B cell (primary cell): ENCODE data around the gene BTAF1. TPM values are rescaled to one million over a fixed set of nuclear protein-coding genes. Genes with fewer than 3 reads are reported as not detected.

Experiments used
- ATAC-seq: fragments of 200-7000 bp; cut with Tn5 transposase; one replicate; pipeline ENCODE4 v1.10.0; 2021; ENCODE audit warnings: low read depth, mild to moderate bottlenecking, moderate number of reproducible peaks, moderate library complexity
- CTCF ChIA-PET: fragments of 350-600 bp; sonication (Branson Sonifier 250); formaldehyde crosslinking; loops from one replicate; lab custom pipeline; 2021; ENCODE audit warnings: antibody characterized with exemption, inconsistent platforms; lab: Charles Lee
- POLR2A ChIA-PET: fragments of 350-600 bp; sonication (Branson Sonifier 250); formaldehyde crosslinking; loops from one replicate; lab custom pipeline; 2021; ENCODE audit warnings: antibody characterized with exemption; lab: Charles Lee
- DNase-seq: peaks from one replicate; pipeline ENCODE4 v3.0.0; 2013
- H2AFZ ChIP-seq: 2 replicates; pipeline ENCODE4 v1.6.1; 2012; ENCODE audit warnings: mild to moderate bottlenecking, low read depth, low read length; ENCODE audit not compliant: insufficient read depth, poor library complexity, severe bottlenecking
- H3K27ac ChIP-seq, 2 donors: 1 replicate in 1 of 2; 2 replicates in 1 of 2; pipeline ENCODE4 v1.5.1; 2012 to 2013; ENCODE audit warnings: low read length in 2 of 2, mild to moderate bottlenecking in 2 of 2, moderate library complexity in 1 of 2
- H3K27me3 ChIP-seq, 4 experiments: fragments of 200-600 bp in 1 of 4; sonication (generic) in 1 of 4; replicated peaks in 1 of 4; 1 replicate in 2 of 4; 2 replicates in 2 of 4; pipeline versions ENCODE4 v1.6.1 to v1.7.0; 2013 to 2016; ENCODE audit warnings: low read length in 3 of 4, mild to moderate bottlenecking in 2 of 4, mixed read lengths in 1 of 4, moderate library complexity in 1 of 4; ENCODE audit not compliant: insufficient read depth in 4 of 4, control insufficient read depth in 3 of 4; ENCODE audit errors: control extremely low read depth in 1 of 4
- H3K36me3 ChIP-seq, 2 experiments: replicated peaks in 1 of 2; 1 replicate in 1 of 2; 2 replicates in 1 of 2; pipeline versions ENCODE4 v1.6.1 to v1.7.1; 2013; ENCODE audit warnings: low read length in 1 of 2; ENCODE audit not compliant: insufficient read depth in 2 of 2, control insufficient read depth in 1 of 2; ENCODE audit errors: control extremely low read depth in 1 of 2, extremely low read depth in 1 of 2
- H3K4me1 ChIP-seq, 2 donors: fragments of 200-600 bp in 1 of 2; sonication (generic) in 1 of 2; 1 replicate in 1 of 2; 2 replicates in 1 of 2; pipeline versions ENCODE4 v1.5.1 to v1.6.1; 2013 to 2017; ENCODE audit warnings: low read length in 2 of 2; ENCODE audit not compliant: control insufficient read depth in 2 of 2, insufficient read depth in 2 of 2
- H3K4me2 ChIP-seq: replicated peaks from 2 replicates; pipeline ENCODE3; 2012; ENCODE audit warnings: mild to moderate bottlenecking, low read depth, low read length; ENCODE audit not compliant: poor library complexity, severe bottlenecking
- H3K4me3 ChIP-seq, 5 experiments: fragments of 200-600 bp in 1 of 5; sonication (generic) in 1 of 5; 1 replicate in 3 of 5; 2 replicates in 2 of 5; pipeline versions ENCODE4 v1.5.1 to v1.7.0; 2011 to 2016; ENCODE audit warnings: low read length in 4 of 5, mild to moderate bottlenecking in 4 of 5, low read depth in 2 of 5, control low read depth in 1 of 5, moderate library complexity in 1 of 5; ENCODE audit not compliant: insufficient read depth in 1 of 5; ENCODE audit errors: control extremely low read depth in 1 of 5, extremely low read depth in 1 of 5
- H3K79me2 ChIP-seq: fragments of 200-600 bp; sonication (generic); one replicate; pipeline ENCODE4 v1.6.0; 2016; ENCODE audit warnings: low read length; ENCODE audit not compliant: control insufficient read depth, insufficient read depth
- H3K9ac ChIP-seq: fragments of 200-600 bp; sonication (generic); 2 replicates; pipeline ENCODE4 v1.6.1; 2017; ENCODE audit warnings: mild to moderate bottlenecking, low read length, moderate library complexity
- H3K9me3 ChIP-seq, 3 donors: one replicate each; pipeline versions ENCODE4 v1.6.1 to v1.7.1; 2013; ENCODE audit warnings: low read length in 2 of 3; ENCODE audit not compliant: control insufficient read depth in 2 of 3, insufficient read depth in 1 of 3; ENCODE audit errors: control extremely low read depth in 1 of 3
- H4K20me1 ChIP-seq: 2 replicates; pipeline ENCODE4 v1.6.0; 2012; ENCODE audit warnings: mild to moderate bottlenecking, low read length; ENCODE audit not compliant: insufficient read depth, control insufficient read depth, poor library complexity, severe bottlenecking
- H3K27ac Mint-ChIP-seq: one replicate; pipeline ENCODE4 v1.8.0; 2021; ENCODE audit warnings: mixed read lengths
- H3K27me3 Mint-ChIP-seq: one replicate; pipeline ENCODE4 v1.8.0; 2021; ENCODE audit warnings: mixed read lengths
- H3K4me1 Mint-ChIP-seq: one replicate; pipeline ENCODE4 v1.8.0; 2021; ENCODE audit warnings: mixed read lengths
- H3K4me3 Mint-ChIP-seq: one replicate; pipeline ENCODE4 v1.8.0; 2021; ENCODE audit warnings: mixed read lengths
- H3K9me3 Mint-ChIP-seq: one replicate; pipeline ENCODE4 v1.8.0; 2022; ENCODE audit warnings: mixed read lengths; ENCODE audit not compliant: insufficient read depth
- CTCF ChIP-seq: fragments of 200-600 bp; IDR thresholded peaks from one replicate; pipeline ENCODE4 v1.8.0; 2022; ENCODE audit warnings: antibody characterized with exemption, mild to moderate bottlenecking
- EZH2 ChIP-seq: IDR thresholded peaks from 2 replicates; pipeline ENCODE4 v1.6.1; 2012; ENCODE audit warnings: borderline replicate concordance, low read depth, mild to moderate bottlenecking, moderate library complexity, low read length; ENCODE audit not compliant: insufficient read depth, poor library complexity, severe bottlenecking
- WGBS: methylation state at CpG from one replicate; pipeline ENCODE4 v1.1.5; 2013; ENCODE audit warnings: missing lambda C conversion rate; ENCODE audit not compliant: insufficient coverage; 5-methylcytosine and 5-hydroxymethylcytosine counted together
- intact Hi-C: fragments of 100-400 bp; cut with micrococcal nuclease; formaldehyde crosslinking; loops from one replicate; pipeline ENCODE4 v1.10.0; 2022
- polyA plus RNA-seq: library from polyadenylated mRNA; depleted of rRNA; stranded (reverse); fragments of >200 nt; gene quantifications from 2 replicates; pipeline ENCODE4 v1.2.3, GENCODE V29; 2012
- total RNA-seq, 2 donors: library from RNA; stranded (reverse); fragments of 120-200 nt in 1 of 2; gene quantifications; 1 replicate in 1 of 2; 2 replicates in 1 of 2; pipeline versions ENCODE4 v1.2.3 to v1.2.4, GENCODE V29; 2013 to 2022

BTAF1 gene
- total and polyA plus RNA-seq, 2 donors (not counting 1 experiment from before 2014, with no cell fraction given): 58.2 to 78.1 TPM

GRCh38 chr10:91880310-91880709, 43.3 kb upstream of the BTAF1 start:
- ATAC-seq (no peak), DNase-seq (no peak)
- Histone ChIP-seq H3K4me2 (no peak overlapping the region), H3K4me1 (no peaks in the 10 kb centered on the region), H3K27ac (no peak overlapping the region), H3K27me3 (no peaks in the 10 kb centered on the region), H3K79me2 (no peaks in the 10 kb centered on the region), H3K9me3 (peaks cover 0 to 9% (median 0%) of the 10 kb centered on the region in 3 donors), H2AFZ (no peak overlapping the region), H3K4me3 (no peak overlapping the region), H3K9ac (no peak overlapping the region), H4K20me1 (no peaks in the 10 kb centered on the region), H3K36me3 (no peaks in the 10 kb centered on the region)
- POLR2A ChIA-PET: no interaction called here
- H3K4me3 Mint-ChIP-seq: no peak overlapping the region
- H3K27me3 Mint-ChIP-seq: peaks cover 4% of the 10 kb centered on the region
- no peak overlapping the region for H3K27ac Mint-ChIP-seq
- intact Hi-C loops: no loop called here
- no peak for TF ChIP-seq CTCF
- TF ChIP-seq EZH2: no peak
- 100% methylated on average over 1 of the region's 3 CpGs for WGBS
- peaks cover 2% of the 10 kb centered on the region for H3K9me3 Mint-ChIP-seq
- CTCF ChIA-PET: interaction anchor here (0.7 to 2.2 kb wide), 2 partner anchors 23 to 28 kb away, joined by 3 to 6 read pairs; partner anchors contain the start of gene FGFBP3
- no peaks in the 10 kb centered on the region for H3K4me1 Mint-ChIP-seq

- Histone ChIP-seq H3K9ac (no peak overlapping the region), H4K20me1 (no peaks in the 10 kb centered on the region), H3K4me2 (no peak overlapping the region), H3K4me3 (no peak overlapping the region), H2AFZ (no peak overlapping the region), H3K27me3 (peaks cover 0 to 13% (median 0%) of the 10 kb centered on the region in 4 experiments), H3K79me2 (no peaks in the 10 kb centered on the region), H3K9me3 (peaks cover 0 to 13% (median 0%) of the 10 kb centered on the region in 3 donors), H3K4me1 (peaks cover 3 to 7% of the 10 kb centered on the region in 2 donors), H3K27ac (no peak overlapping the region), H3K36me3 (no peaks in the 10 kb centered on the region)
- ATAC-seq (no peak), DNase-seq (no peak)
- POLR2A ChIA-PET: no interaction called here
- intact Hi-C loops: no loop called here
- 81% methylated on average over 18 of the region's 20 CpGs for WGBS
- H3K27ac Mint-ChIP-seq: no peak overlapping the region
- CTCF ChIA-PET: interaction anchor here (0.6 kb wide), 1 partner anchor 633 kb away, joined by 4 read pairs; no protein-coding TSS in a partner anchor
- no peak for TF ChIP-seq EZH2
- no peak for TF ChIP-seq CTCF
- H3K27me3 Mint-ChIP-seq: peaks cover 16% of the 10 kb centered on the region
- no peak overlapping the region for H3K4me3 Mint-ChIP-seq
- H3K9me3 Mint-ChIP-seq: peaks cover 2% of the 10 kb centered on the region
- H3K4me1 Mint-ChIP-seq: peaks cover 13% of the 10 kb centered on the region
These were observed 39.8 kb upstream of the BTAF1 start for GRCh38 chr10:91883549-91884444.
